H9 (cell line): ENCODE results near the gene RAB25. TPM values are rescaled to one million over a fixed set of nuclear protein-coding genes. Genes with fewer than 3 reads are reported as not detected.

Source experiments
- DNase-seq: peaks from one replicate; pipeline ENCODE4 v3.0.0-alpha.2; 2017
- H2AFZ ChIP-seq: one replicate; pipeline ENCODE4 v1.6.1; 2013; ENCODE audit warnings: mild to moderate bottlenecking, low read length, control low read depth, moderate library complexity
- H2AK5ac ChIP-seq: 2 replicates; pipeline ENCODE4 v1.6.1; 2013; ENCODE audit warnings: low read length, control low read depth, mixed read lengths; ENCODE audit not compliant: insufficient read length
- H2BK120ac ChIP-seq: one replicate; pipeline ENCODE4 v1.6.1; 2013; ENCODE audit warnings: low read depth, mild to moderate bottlenecking, low read length, control low read depth, inconsistent platforms; ENCODE audit not compliant: poor library complexity, severe bottlenecking
- H2BK12ac ChIP-seq: 2 replicates; pipeline ENCODE4 v1.6.1; 2013; ENCODE audit warnings: low read length, control low read depth, mixed read lengths, low read depth; ENCODE audit not compliant: insufficient read length
- H2BK15ac ChIP-seq: 2 replicates; pipeline ENCODE4 v1.6.1; 2013; ENCODE audit warnings: low read depth, low read length, control low read depth
- H2BK20ac ChIP-seq: one replicate; pipeline ENCODE4 v1.6.1; 2013; ENCODE audit warnings: low read depth, mild to moderate bottlenecking, low read length, control low read depth, inconsistent platforms; ENCODE audit not compliant: poor library complexity, severe bottlenecking
- H2BK5ac ChIP-seq: 2 replicates; pipeline ENCODE4 v1.6.1; 2013; ENCODE audit warnings: low read length, control low read depth, mixed read lengths; ENCODE audit not compliant: insufficient read length
- H3K14ac ChIP-seq: 2 replicates; pipeline ENCODE4 v1.6.1; 2013; ENCODE audit warnings: low read length, control low read depth; ENCODE audit not compliant: insufficient read depth
- H3K18ac ChIP-seq: 2 replicates; pipeline ENCODE4 v1.6.1; 2013; ENCODE audit warnings: low read depth, mild to moderate bottlenecking, mixed read lengths, low read length, control low read depth; ENCODE audit not compliant: insufficient read length
- H3K23ac ChIP-seq: 2 replicates; pipeline ENCODE4 v1.6.1; 2013; ENCODE audit warnings: low read length, control low read depth, mixed read lengths, low read depth; ENCODE audit not compliant: insufficient read length
- H3K23me2 ChIP-seq: 2 replicates; pipeline ENCODE4 v1.6.1; 2013; ENCODE audit warnings: low read depth, mild to moderate bottlenecking, mixed read lengths, low read length, control low read depth; ENCODE audit not compliant: insufficient read length, poor library complexity, severe bottlenecking
- H3K27ac ChIP-seq: 2 replicates; pipeline ENCODE4 v1.5.1; 2013; ENCODE audit warnings: low read length, control low read depth, mixed read lengths, low read depth; ENCODE audit not compliant: insufficient read length
- H3K27me3 ChIP-seq: 2 replicates; pipeline ENCODE4 v1.6.1; 2013; ENCODE audit warnings: low read length, control low read depth, inconsistent platforms; ENCODE audit not compliant: insufficient read depth
- H3K4ac ChIP-seq: 2 replicates; pipeline ENCODE4 v1.6.1; 2013; ENCODE audit warnings: low read depth, mild to moderate bottlenecking, control low read depth, inconsistent platforms, low read length, moderate library complexity
- H3K4me1 ChIP-seq: 2 replicates; pipeline ENCODE4 v1.6.1; 2013; ENCODE audit warnings: low read length, control low read depth, inconsistent platforms; ENCODE audit not compliant: insufficient read depth
- H3K4me2 ChIP-seq: 2 replicates; pipeline ENCODE4 v1.6.1; 2013; ENCODE audit warnings: low read length, control low read depth, mixed read lengths; ENCODE audit not compliant: insufficient read length, insufficient read depth
- H3K56ac ChIP-seq: 2 replicates; pipeline ENCODE4 v1.6.1; 2013; ENCODE audit warnings: low read depth, mild to moderate bottlenecking, mixed read lengths, low read length, control low read depth; ENCODE audit not compliant: insufficient read length
- H3K79me1 ChIP-seq: 2 replicates; pipeline ENCODE4 v1.6.1; 2013; ENCODE audit warnings: low read depth, mild to moderate bottlenecking, moderate library complexity, low read length, control low read depth, inconsistent platforms; ENCODE audit not compliant: insufficient read depth, poor library complexity, severe bottlenecking
- H3K79me2 ChIP-seq: 2 replicates; pipeline ENCODE4 v1.6.1; 2013; ENCODE audit warnings: low read length, control low read depth, inconsistent platforms; ENCODE audit not compliant: insufficient read depth
- H3K9ac ChIP-seq: 2 replicates; pipeline ENCODE4 v1.6.1; 2013; ENCODE audit warnings: low read length, control low read depth, mixed read lengths; ENCODE audit not compliant: insufficient read length; ENCODE audit errors: extremely low read depth
- H3K9me3 ChIP-seq: one replicate; pipeline ENCODE4 v1.6.1; 2013; ENCODE audit warnings: low read depth, low read length, inconsistent platforms; ENCODE audit not compliant: control insufficient read depth
- H3T11ph ChIP-seq: one replicate; pipeline ENCODE4 v1.6.1; 2013; ENCODE audit warnings: mild to moderate bottlenecking, low read length, control low read depth, inconsistent platforms
- H4K20me1 ChIP-seq: one replicate; pipeline ENCODE4 v1.6.1; 2013; ENCODE audit not compliant: control insufficient read depth, insufficient read length, insufficient read depth
- H4K5ac ChIP-seq: 2 replicates; pipeline ENCODE4 v1.6.1; 2013; ENCODE audit warnings: low read depth, mild to moderate bottlenecking, mixed read lengths, low read length, control low read depth; ENCODE audit not compliant: insufficient read length
- H4K8ac ChIP-seq: replicated peaks from 2 replicates; pipeline ENCODE4 v1.6.1; 2013; ENCODE audit warnings: low read length, control low read depth, mixed read lengths, low read depth; ENCODE audit not compliant: insufficient read length
- H4K91ac ChIP-seq: 2 replicates; pipeline ENCODE4 v1.6.1; 2013; ENCODE audit warnings: low read depth, mild to moderate bottlenecking, moderate library complexity, mixed read lengths, low read length, control low read depth; ENCODE audit not compliant: insufficient read length
- H3K27ac Mint-ChIP-seq, 3 experiments: 2 replicates in 2 of 3; 3 replicates in 1 of 3; pipeline ENCODE4 v1.8.0; 2020 to 2021; ENCODE audit warnings: mixed read lengths in 3 of 3, mild to moderate bottlenecking in 1 of 3, moderate library complexity in 1 of 3
- H3K27me3 Mint-ChIP-seq: 2 replicates; pipeline ENCODE4 v1.8.0; 2021; ENCODE audit warnings: low read depth, mild to moderate bottlenecking, moderate library complexity, mixed read lengths
- H3K36me3 Mint-ChIP-seq, 3 experiments: 2 replicates in 2 of 3; 3 replicates in 1 of 3; pipeline ENCODE4 v1.8.0; 2020 to 2021; ENCODE audit warnings: low read depth in 3 of 3, mixed read lengths in 3 of 3; ENCODE audit not compliant: insufficient read depth in 1 of 3
- H3K4me1 Mint-ChIP-seq, 2 experiments: 2 replicates each; pipeline ENCODE4 v1.8.0; 2020; ENCODE audit warnings: mixed read lengths in 2 of 2
- H3K4me3 Mint-ChIP-seq, 2 experiments: 2 replicates in 1 of 2; 3 replicates in 1 of 2; pipeline ENCODE4 v1.8.0; 2020 to 2021; ENCODE audit warnings: mild to moderate bottlenecking in 2 of 2, mixed read lengths in 2 of 2, moderate library complexity in 1 of 2
- H3K9me3 Mint-ChIP-seq, 2 experiments: 2 replicates in 1 of 2; 3 replicates in 1 of 2; pipeline ENCODE4 v1.8.0; 2020; ENCODE audit warnings: mild to moderate bottlenecking in 2 of 2, mixed read lengths in 2 of 2, moderate library complexity in 1 of 2
- CTCF ChIP-seq: fragments of 200-600 bp; sonication (generic); conservative IDR thresholded peaks from 3 replicates; pipeline ENCODE4 v1.8.0; 2021; ENCODE audit warnings: antibody characterized with exemption, mild to moderate bottlenecking
- WGBS: extraction: QIAGEN DNeasy Blood & Tissue Kit; methylation state at CpG from one replicate; pipeline ENCODE4 v1.1.7; 2013; ENCODE audit warnings: missing lambda C conversion rate, low lambda C conversion rate, mixed read lengths; ENCODE audit not compliant: insufficient read length; ENCODE audit errors: extremely low coverage; 5-methylcytosine and 5-hydroxymethylcytosine counted together
- total RNA-seq: library from RNA; stranded (reverse); gene quantifications from 2 replicates; pipeline ENCODE4 v1.2.1, GENCODE V29; 2021

Gene RAB25
- total RNA-seq, 1 experiment from 2014 or later: 43.1 TPM

- peak within 1 kb of the TSS; percentile 88 for H3K18ac ChIP-seq
- Mint-ChIP-seq H3K27me3 (no peaks in the 10 kb centered on the region), H3K9me3 (no peaks in the 10 kb centered on the region), H3K36me3 (peaks cover 24 to 49% (median 43%) of the 10 kb centered on the region in 3 experiments), H3K4me1 (peaks cover 18 to 20% of the 10 kb centered on the region in 2 experiments), H3K4me3 (peak within 1 kb of the TSS; percentile 90 to 98), H3K27ac (peak within 1 kb of the TSS; percentile 97 to 98 (median 98))
- H4K20me1 ChIP-seq: no peaks in the 10 kb centered on the region
- H3K23ac ChIP-seq: no peak within 1 kb of the TSS
- H2BK15ac ChIP-seq: no peak within 1 kb of the TSS
- no peak within 1 kb of the TSS; the same call in 1 of the 2 replicates for H3K4ac ChIP-seq
- no CpG with 5 or more reads among the region's 49 CpGs for WGBS
- H3K4me1 ChIP-seq: 0 out of 2 replicates have a peak, but pooled peaks cover 2% of the 10 kb centered on the region
- H2BK120ac ChIP-seq: no peak within 1 kb of the TSS
- peak within 1 kb of the TSS; percentile 91 for H3K14ac ChIP-seq
- H3K79me2 ChIP-seq: no peaks in the 10 kb centered on the region; the same call in 1 of the 2 replicates
- H3K23me2 ChIP-seq: peaks cover 10% of the 10 kb centered on the region
- no peak within 1 kb of the TSS for H4K8ac ChIP-seq
- peak; percentile 90 for DNase-seq
- H3K56ac ChIP-seq: no peak within 1 kb of the TSS
- H2AK5ac ChIP-seq: no peak within 1 kb of the TSS
- H3T11ph ChIP-seq: no peak within 1 kb of the TSS
- H3K9me3 ChIP-seq: no peaks in the 10 kb centered on the region
- H2BK20ac ChIP-seq: no peak within 1 kb of the TSS
- peak within 1 kb of the TSS; percentile 73 for H3K4me2 ChIP-seq
- peaks cover 4% of the 10 kb centered on the region for H3K79me1 ChIP-seq
- H4K5ac ChIP-seq: peak within 1 kb of the TSS; percentile 6
- no peak within 1 kb of the TSS for H2BK12ac ChIP-seq
- no peak within 1 kb of the TSS for H2AFZ ChIP-seq
- H3K27me3 ChIP-seq: no peaks in the 10 kb centered on the region
- peak within 1 kb of the TSS; percentile 89 for H3K9ac ChIP-seq
- H4K91ac ChIP-seq: peak within 1 kb of the TSS; percentile 25
- peak within 1 kb of the TSS; percentile 31 for H3K27ac ChIP-seq
- no peak within 1 kb of the TSS for H2BK5ac ChIP-seq
- TF ChIP-seq CTCF: peak; percentile 47
These were observed 7.0 kb upstream of the RAB25 start, which contains the start of gene UBQLN4 for GRCh38 chr1:156053768-156054499. UBQLN4 (minus strand) TSS chr1:156053798; CDS start chr1:156053701, 97 bp downstream.
